Sciatic nerve (tissue), 2 donors: Measurements from ENCODE around the gene DCTN5. TPM values are rescaled to one million over a fixed set of nuclear protein-coding genes. Genes with fewer than 3 reads are reported as not detected.
"Not testable (repeated sequence)": the region's sequence is repeated elsewhere in the genome, so short reads cannot be mapped to it uniquely, and the experiment has no call there.

ENCODE experiments used
- ATAC-seq: fragments of 200-7000 bp; cut with Tn5 transposase; one replicate; pipeline ENCODE4 v1.9.1; 2020; ENCODE audit warnings: mild to moderate bottlenecking, moderate library complexity
- DNase-seq: peaks from one replicate; pipeline ENCODE4 v3.0.0-alpha.2; 2020; ENCODE audit warnings: low spot score
- intact Hi-C: fragments of 100-400 bp; cut with DNase I; formaldehyde crosslinking; loops from one replicate; pipeline ENCODE4 v1.14.2; 2022
- total RNA-seq: library from RNA; stranded (reverse); fragmentation: NEBNext Ultra II Directional; extraction: Animal tissue kit (Norgen Biotek cat#: 25700); gene quantifications from one replicate; pipeline ENCODE4 v1.2.1, GENCODE V29; 2021
- donor health status: DM: no; HTN: no; CAD: no.
- donor health status: DM: no; HTN: no; CAD: no.

The DCTN5 gene
- total RNA-seq = 45.5 TPM

- DNase-seq = peak; percentile 94
- peak; percentile 100 for ATAC-seq
- intact Hi-C loops = no loop called here
Measured at GRCh38 chr16:23640931-23641765, at the start of gene DCTN5, which contains the start of gene PALB2. DCTN5 (plus strand) TSS chr16:23641466; CDS start chr16:23641543, 77 bp downstream. PALB2 (minus strand) TSS chr16:23641310; CDS start chr16:23641157, 153 bp downstream.

GRCh38 chr16:23594186-23594585 lies 47.1 kb upstream of the DCTN5 start:
- DNase-seq (no peak), ATAC-seq (no peak)
- intact Hi-C loops = no loop called here

DNA sequence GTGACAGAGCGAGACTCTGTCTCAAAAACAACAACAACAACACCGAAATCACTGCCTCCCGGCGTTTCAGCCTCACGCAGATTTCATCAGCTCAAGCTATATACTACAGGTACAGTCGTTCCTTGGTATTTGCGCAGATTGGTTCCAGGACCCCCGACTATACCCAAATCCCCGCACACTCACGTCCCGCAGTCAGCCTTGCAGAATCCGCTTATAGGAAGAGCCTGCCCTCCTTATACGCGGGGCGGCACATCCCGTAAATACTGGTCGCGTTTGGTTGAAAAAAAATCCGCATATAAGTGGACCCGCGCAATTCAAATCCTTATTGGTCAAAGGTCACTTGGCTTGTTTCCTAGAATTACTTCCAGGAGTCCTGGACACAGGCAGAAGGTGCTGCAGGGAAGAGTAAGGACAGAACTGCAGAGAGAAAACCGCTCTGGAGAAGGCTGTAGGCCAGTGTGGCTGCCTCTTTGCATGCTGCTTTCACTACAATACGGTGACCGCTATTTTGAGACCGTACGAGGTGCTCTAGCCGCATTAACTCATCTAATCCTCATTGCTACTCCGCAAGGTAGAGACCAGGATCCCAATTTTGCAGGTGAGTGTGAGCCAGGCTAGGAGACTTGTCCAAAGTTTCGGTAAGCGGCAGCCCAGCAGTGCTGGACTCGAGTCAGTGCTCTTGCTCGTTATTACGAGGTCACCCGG lies 45.9 kb upstream of the DCTN5 start:
- ATAC-seq (no peak), DNase-seq (no peak)
- intact Hi-C loops = no loop called here

GRCh38 chr16:23595951-23596720 lies 45.1 kb upstream of the DCTN5 start, which contains the start of gene NDUFAB1:
NDUFAB1 (minus strand) TSS chr16:23596316; CDS start chr16:23596290, 26 bp downstream.
- ATAC-seq (peak; percentile 100), DNase-seq (peak; percentile 93)
- intact Hi-C loops = no loop called here

DNA sequence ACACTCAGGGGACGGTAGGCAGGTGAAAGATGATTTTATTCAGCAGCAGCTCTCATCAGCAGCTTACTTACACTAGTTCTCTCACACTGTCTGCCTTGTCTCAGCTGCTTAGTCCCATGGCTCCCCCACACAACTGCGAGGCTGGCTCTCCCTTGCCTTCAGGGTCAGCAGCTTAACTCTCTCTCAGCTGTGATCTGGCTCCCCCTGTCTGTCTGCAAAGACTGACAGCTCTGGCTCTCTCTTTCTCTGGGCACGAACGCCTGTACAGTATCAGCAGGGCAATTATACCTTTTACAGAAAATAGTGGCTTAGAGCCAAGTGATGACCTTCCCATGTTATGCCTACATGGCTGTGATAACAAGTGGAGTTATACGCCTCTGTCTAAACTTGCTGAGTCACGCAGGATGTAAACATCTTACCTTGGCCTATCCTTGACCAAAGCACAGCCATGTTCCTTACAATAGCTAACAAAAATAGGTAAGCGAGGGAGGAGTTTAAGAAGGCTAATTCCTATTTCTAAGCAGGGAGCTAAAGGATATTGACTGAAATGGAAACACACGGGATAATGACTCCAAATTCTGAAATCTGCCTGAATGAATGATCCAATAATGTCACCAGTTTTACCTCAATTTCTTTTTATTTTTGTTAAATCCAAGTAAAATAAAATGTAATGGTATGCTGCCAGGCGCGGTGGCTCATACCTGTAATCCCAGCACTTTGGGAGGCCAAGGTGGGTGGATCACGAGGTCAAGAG lies 44.1 kb upstream of the DCTN5 start:
- DNase-seq (no peak), ATAC-seq (no peak)
- intact Hi-C loops = no loop called here

DNA sequence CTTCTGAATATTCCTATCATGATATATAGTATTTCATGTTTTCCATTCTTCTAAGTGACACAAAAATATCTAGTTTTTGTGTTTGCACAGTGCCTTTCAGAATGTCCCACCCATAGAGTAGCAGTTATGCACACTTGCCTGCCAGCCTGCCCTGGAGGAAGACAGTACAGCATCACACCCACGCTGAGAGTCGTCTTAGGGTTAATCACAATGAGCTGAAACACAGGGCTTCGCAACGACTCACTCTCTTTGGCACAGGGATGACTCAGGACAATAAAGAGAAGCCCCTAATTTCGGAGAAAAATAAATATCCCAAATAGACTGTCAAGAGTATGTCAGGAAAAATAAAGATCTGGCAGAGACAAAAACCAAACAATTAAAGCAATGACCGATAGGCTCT lies 33.5 kb upstream of the DCTN5 start:
- no peak for DNase-seq
- ATAC-seq = no peak
- intact Hi-C loops = no loop called here

DNA sequence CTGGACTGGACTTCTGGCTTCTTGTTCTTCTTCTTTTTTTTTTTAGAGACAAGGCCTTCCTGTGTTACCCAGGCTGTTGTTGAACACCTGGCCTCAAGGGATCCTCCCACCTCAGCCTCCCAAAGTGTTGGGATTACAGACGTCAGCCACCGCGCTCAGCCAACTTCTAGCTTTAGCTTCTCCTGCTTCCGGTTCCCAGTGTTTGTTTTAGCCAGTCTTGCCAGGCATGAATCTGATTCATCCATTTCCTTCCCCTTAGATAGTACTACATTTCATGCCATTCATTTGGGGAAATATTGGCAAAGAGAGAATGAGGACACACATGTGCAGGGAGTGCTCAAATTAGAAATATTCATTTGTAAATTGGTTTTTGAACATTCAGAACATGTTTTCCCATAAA lies 33.1 kb upstream of the DCTN5 start:
- DNase-seq = no peak
- ATAC-seq = no peak
- intact Hi-C loops = no loop called here

- DNase-seq = no peak
- no peak for ATAC-seq
- intact Hi-C loops = no loop called here
Measured at GRCh38 chr16:23609929-23610328, 31.3 kb upstream of the DCTN5 start.

GRCh38 chr16:23610905-23611304 lies 30.4 kb upstream of the DCTN5 start:
- DNase-seq, ATAC-seq, intact Hi-C loops: not testable (repeated sequence)

DNA sequence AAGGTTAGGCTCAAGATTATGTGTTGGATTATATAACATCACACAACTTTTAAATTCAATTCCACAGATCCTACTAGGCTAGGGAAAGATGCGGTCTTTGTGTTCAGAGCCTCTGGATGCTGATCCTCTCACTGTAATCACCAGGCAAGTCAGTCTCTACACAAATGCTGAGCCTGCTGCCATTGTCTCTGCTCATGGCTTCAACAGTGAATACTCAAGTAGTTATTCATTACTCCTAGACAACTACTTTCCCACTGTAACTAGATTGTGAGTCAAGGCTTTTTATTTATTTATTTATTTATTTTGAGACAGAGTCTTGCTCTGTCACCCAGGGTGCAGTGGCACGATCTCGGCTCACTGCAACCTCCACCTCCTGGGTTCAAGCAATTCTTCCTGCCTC lies 29.3 kb upstream of the DCTN5 start:
- intact Hi-C loops = no loop called here
- DNase-seq = no peak

DNA sequence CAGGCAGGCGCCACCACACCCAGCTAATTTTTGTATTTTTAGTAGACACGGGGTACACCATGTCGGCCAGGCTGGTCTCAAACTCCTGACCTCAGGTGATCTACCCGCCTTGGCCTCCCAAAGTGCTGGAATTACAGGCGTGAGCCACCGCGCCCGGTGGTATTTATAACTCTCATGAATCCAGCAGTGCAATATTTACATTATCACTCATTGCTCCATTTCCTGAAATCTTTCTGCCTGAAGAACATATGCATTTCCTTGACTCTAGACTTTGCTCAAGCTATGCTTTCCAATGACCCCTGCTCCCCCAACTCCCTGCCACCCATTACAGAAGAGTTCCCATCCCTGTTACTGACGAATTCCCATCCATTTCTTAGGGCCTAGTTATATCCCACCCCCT lies 25.5 kb upstream of the DCTN5 start:
- ATAC-seq = no peak
- intact Hi-C loops = no loop called here
- no peak for DNase-seq

More for the DNA sequence above, 29.3 kb upstream of the DCTN5 start:
- no peak for ATAC-seq

- ATAC-seq = no peak
- intact Hi-C loops = no loop called here
- DNase-seq = no peak
Measured at GRCh38 chr16:23624092-23624491, 17.2 kb upstream of the DCTN5 start.

GRCh38 chr16:23629516-23629915 lies 11.8 kb upstream of the DCTN5 start:
- ATAC-seq = no peak
- intact Hi-C loops = no loop called here
- no peak for DNase-seq

DNA sequence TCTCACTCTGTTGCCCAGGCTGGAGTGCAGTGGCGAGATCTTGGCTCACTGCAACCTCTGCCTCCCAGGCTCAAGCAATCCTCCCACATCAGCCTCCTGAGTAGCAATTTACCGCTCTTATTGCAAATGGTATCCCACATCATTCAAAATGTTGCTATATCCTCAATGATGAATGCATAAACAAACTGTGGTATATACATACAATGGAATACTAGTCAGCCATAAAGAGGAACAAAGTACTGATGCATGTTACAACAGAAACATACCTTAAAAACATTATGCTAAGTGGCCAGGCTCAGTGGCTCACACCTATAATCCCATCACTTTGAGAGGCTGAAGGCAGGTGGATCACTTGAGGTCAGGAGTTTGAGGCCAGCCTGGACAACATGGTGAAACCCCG lies 9.4 kb upstream of the DCTN5 start:
- intact Hi-C loops, ATAC-seq, DNase-seq: not testable (repeated sequence)

- DNase-seq (no peak), ATAC-seq (no peak)
- intact Hi-C loops = no loop called here
Measured at GRCh38 chr16:23634461-23635036, 6.7 kb upstream of the DCTN5 start.

GRCh38 chr16:23635958-23636357 lies 5.3 kb upstream of the DCTN5 start:
- ATAC-seq (no peak), DNase-seq (no peak)
- intact Hi-C loops = no loop called here

- no peak for DNase-seq
- no peak for ATAC-seq
- intact Hi-C loops = no loop called here
Measured at GRCh38 chr16:23640615-23640930, 693 bp upstream of the DCTN5 start.

GRCh38 chr16:23642246-23642774 lies 1.0 kb downstream of the DCTN5 start:
- ATAC-seq (no peak), DNase-seq (no peak)
- intact Hi-C loops = no loop called here
